SK-N-SH treated with all-trans-retinoic acid at 6 μM for 48 hours (cell line): Measurements from ENCODE around the gene RABL2A.

Experiments used
- ATAC-seq: fragments of 200-7000 bp; cut with Tn5 transposase; 3 replicates; pipeline ENCODE4 v1.9.1; 2020; ENCODE audit warnings: mild to moderate bottlenecking, moderate library complexity
- ARNTL ChIP-seq: fragments of 450-650 bp; formaldehyde crosslinking; IDR thresholded peaks from 2 replicates; pipeline ENCODE4 v1.5.0; 2020; ENCODE audit warnings: low read depth, mild to moderate bottlenecking, moderate library complexity, borderline replicate concordance
- CSDC2 ChIP-seq: fragments of 250-450 bp; sonication (Bioruptor Pico); IDR thresholded peaks from 2 replicates; pipeline ENCODE4 v1.5.0; 2020; ENCODE audit warnings: mild to moderate bottlenecking, moderate library complexity
- GLIS3 ChIP-seq: fragments of 250-450 bp; sonication (Bioruptor Pico); IDR thresholded peaks from 2 replicates; pipeline ENCODE4 v1.5.0; 2020; ENCODE audit warnings: mild to moderate bottlenecking, moderate library complexity
- ISL1 ChIP-seq: fragments of 250-450 bp; sonication (Bioruptor Pico); IDR thresholded peaks from 2 replicates; pipeline ENCODE4 v2.1.2; 2022; ENCODE audit warnings: mild to moderate bottlenecking, moderate library complexity
- OSR1 ChIP-seq: fragments of 250-450 bp; sonication (Bioruptor Pico); IDR thresholded peaks from 2 replicates; pipeline ENCODE4 v1.8.0; 2022; ENCODE audit warnings: moderate library complexity, mild to moderate bottlenecking, inconsistent platforms
- PPARA ChIP-seq: fragments of 250-450 bp; sonication (Bioruptor Pico); IDR thresholded peaks from 2 replicates; pipeline ENCODE4 v1.5.0; 2020; ENCODE audit warnings: mild to moderate bottlenecking, borderline replicate concordance
- SNAI2 ChIP-seq: fragments of 250-450 bp; sonication (Bioruptor Pico); IDR thresholded peaks from 2 replicates; pipeline ENCODE4 v1.5.0; 2020; ENCODE audit warnings: mild to moderate bottlenecking, moderate library complexity
- TCF4 ChIP-seq: fragments of 250-450 bp; sonication (Bioruptor Pico); IDR thresholded peaks from 2 replicates; pipeline ENCODE4 v1.8.0; 2021; ENCODE audit warnings: mild to moderate bottlenecking, moderate library complexity, borderline replicate concordance
- ZC3H10 ChIP-seq: fragments of 250-450 bp; sonication (Bioruptor Pico); IDR thresholded peaks from 2 replicates; pipeline ENCODE4 v1.5.1; 2021; ENCODE audit warnings: mild to moderate bottlenecking, moderate library complexity
- ZFP3 ChIP-seq: fragments of 250-450 bp; sonication (Bioruptor Pico); IDR thresholded peaks from 2 replicates; pipeline ENCODE4 v1.5.0; 2020; ENCODE audit warnings: mild to moderate bottlenecking, moderate library complexity
- ZFP30 ChIP-seq: fragments of 450-650 bp; formaldehyde crosslinking; IDR thresholded peaks from 2 replicates; pipeline ENCODE4 v1.5.0; 2022; ENCODE audit warnings: mild to moderate bottlenecking, moderate library complexity
- ZNF565 ChIP-seq: fragments of 450-650 bp; formaldehyde crosslinking; conservative IDR thresholded peaks from 2 replicates; pipeline ENCODE4 v1.5.0; 2020; ENCODE audit warnings: low read depth, mild to moderate bottlenecking, moderate library complexity
- ZNF70 ChIP-seq: fragments of 450-650 bp; formaldehyde crosslinking; IDR thresholded peaks from 2 replicates; pipeline ENCODE4 v1.5.0; 2020; ENCODE audit warnings: mild to moderate bottlenecking, moderate library complexity
- TF ChIP-seq, protein P1 (sequence below): fragments of 250-450 bp; sonication (Bioruptor Pico); IDR thresholded peaks from 2 replicates; pipeline ENCODE4 v1.5.0; 2020; ENCODE audit warnings: mild to moderate bottlenecking, moderate library complexity
- TF ChIP-seq, protein P2 (sequence below): fragments of 250-450 bp; sonication (Bioruptor Pico); IDR thresholded peaks from 2 replicates; pipeline ENCODE4 v1.5.1; 2020; ENCODE audit warnings: low read depth, mild to moderate bottlenecking, moderate library complexity
- TF ChIP-seq, protein P3 (sequence below): fragments of 250-450 bp; sonication (Bioruptor Pico); IDR thresholded peaks from 2 replicates; pipeline ENCODE4 v1.5.1; 2021; ENCODE audit warnings: mild to moderate bottlenecking, moderate library complexity
- TF ChIP-seq, protein P4 (sequence below): fragments of 250-450 bp; sonication (Bioruptor Pico); IDR thresholded peaks from 2 replicates; pipeline ENCODE4 v1.8.0; 2020; ENCODE audit warnings: mild to moderate bottlenecking, moderate library complexity, borderline replicate concordance

Gene RABL2A

DNA sequence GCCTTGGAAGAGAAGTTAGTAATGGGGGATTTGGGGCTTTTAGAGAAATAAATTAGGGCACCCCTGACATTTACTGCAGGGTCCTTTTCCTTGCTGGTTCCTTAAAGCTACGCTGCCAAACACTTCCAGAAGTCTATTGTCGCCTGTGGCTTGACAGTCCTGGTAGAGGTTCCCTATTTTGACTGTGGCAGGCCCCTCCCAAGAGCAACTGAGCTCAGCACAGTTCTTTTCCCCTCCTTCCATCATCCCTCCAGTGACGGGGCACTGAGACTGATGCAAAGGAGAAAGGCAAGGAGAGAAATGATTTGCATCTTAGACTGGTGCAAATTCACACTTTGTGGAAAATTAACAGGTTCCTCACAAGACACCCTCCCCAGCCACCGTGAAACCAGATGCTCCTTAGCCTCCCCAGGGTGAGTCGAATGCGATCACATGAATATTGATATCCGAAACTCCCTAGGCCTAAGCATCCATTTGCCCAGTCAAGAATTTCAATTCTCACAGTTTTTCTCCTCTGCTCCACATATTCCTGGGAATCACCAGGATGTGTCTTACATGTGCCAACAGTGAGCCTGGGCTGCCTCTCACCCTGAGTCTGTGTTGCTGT, 45.4 kb downstream of the RABL2A start (continued):
- TF ChIP-seq, protein P1, sequence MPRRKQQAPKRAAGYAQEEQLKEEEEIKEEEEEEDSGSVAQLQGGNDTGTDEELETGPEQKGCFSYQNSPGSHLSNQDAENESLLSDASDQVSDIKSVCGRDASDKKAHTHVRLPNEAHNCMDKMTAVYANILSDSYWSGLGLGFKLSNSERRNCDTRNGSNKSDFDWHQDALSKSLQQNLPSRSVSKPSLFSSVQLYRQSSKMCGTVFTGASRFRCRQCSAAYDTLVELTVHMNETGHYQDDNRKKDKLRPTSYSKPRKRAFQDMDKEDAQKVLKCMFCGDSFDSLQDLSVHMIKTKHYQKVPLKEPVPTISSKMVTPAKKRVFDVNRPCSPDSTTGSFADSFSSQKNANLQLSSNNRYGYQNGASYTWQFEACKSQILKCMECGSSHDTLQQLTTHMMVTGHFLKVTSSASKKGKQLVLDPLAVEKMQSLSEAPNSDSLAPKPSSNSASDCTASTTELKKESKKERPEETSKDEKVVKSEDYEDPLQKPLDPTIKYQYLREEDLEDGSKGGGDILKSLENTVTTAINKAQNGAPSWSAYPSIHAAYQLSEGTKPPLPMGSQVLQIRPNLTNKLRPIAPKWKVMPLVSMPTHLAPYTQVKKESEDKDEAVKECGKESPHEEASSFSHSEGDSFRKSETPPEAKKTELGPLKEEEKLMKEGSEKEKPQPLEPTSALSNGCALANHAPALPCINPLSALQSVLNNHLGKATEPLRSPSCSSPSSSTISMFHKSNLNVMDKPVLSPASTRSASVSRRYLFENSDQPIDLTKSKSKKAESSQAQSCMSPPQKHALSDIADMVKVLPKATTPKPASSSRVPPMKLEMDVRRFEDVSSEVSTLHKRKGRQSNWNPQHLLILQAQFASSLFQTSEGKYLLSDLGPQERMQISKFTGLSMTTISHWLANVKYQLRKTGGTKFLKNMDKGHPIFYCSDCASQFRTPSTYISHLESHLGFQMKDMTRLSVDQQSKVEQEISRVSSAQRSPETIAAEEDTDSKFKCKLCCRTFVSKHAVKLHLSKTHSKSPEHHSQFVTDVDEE (CRISPR knock-in tag) = no peak
- no peak for TF ChIP-seq CSDC2 (CRISPR knock-in tag)
- no peak for TF ChIP-seq PPARA (CRISPR knock-in tag)
- no peak for TF ChIP-seq TCF4 (CRISPR knock-in tag)

DNA sequence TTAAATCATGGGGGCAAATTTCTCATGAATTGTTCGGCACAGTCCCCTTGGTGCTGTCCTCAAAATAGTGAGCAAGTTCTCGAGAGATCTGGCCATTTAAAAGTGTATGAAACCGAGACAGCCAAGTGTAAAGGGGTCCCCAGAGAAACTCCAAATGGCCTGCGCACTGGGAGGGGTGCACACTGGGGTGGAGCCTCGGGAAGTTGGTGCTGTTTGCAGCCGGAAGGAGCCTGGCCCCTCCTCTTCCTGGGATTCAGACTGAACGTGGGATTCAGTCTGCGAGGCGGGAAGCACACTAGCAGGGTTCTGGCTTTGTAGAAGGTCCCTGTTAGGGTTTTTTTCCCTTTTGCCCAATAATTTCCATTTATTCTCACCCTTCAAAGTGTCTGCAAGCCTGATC, 48.8 kb downstream of the RABL2A start:
- ATAC-seq = no peak
- TF ChIP-seq ARNTL (CRISPR knock-in tag) (no peak), TCF4 (CRISPR knock-in tag) (no peak), ZFP30 (CRISPR knock-in tag) (no peak), ZNF565 (CRISPR knock-in tag) (no peak), CSDC2 (CRISPR knock-in tag) (no peak), ZC3H10 (no peak), ZNF70 (CRISPR knock-in tag) (no peak), OSR1 (CRISPR knock-in tag) (no peak), SNAI2 (CRISPR knock-in tag) (no peak), PPARA (CRISPR knock-in tag) (no peak), ZFP3 (CRISPR knock-in tag) (no peak)
- TF ChIP-seq, protein P2, sequence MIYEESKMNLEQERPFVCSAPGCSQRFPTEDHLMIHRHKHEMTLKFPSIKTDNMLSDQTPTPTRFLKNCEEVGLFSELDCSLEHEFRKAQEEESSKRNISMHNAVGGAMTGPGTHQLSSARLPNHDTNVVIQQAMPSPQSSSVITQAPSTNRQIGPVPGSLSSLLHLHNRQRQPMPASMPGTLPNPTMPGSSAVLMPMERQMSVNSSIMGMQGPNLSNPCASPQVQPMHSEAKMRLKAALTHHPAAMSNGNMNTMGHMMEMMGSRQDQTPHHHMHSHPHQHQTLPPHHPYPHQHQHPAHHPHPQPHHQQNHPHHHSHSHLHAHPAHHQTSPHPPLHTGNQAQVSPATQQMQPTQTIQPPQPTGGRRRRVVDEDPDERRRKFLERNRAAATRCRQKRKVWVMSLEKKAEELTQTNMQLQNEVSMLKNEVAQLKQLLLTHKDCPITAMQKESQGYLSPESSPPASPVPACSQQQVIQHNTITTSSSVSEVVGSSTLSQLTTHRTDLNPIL (CRISPR knock-in tag) = no peak
- TF ChIP-seq, protein P3, sequence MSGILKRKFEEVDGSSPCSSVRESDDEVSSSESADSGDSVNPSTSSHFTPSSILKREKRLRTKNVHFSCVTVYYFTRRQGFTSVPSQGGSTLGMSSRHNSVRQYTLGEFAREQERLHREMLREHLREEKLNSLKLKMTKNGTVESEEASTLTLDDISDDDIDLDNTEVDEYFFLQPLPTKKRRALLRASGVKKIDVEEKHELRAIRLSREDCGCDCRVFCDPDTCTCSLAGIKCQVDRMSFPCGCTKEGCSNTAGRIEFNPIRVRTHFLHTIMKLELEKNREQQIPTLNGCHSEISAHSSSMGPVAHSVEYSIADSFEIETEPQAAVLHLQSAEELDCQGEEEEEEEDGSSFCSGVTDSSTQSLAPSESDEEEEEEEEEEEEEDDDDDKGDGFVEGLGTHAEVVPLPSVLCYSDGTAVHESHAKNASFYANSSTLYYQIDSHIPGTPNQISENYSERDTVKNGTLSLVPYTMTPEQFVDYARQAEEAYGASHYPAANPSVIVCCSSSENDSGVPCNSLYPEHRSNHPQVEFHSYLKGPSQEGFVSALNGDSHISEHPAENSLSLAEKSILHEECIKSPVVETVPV (CRISPR knock-in tag) = no peak
- TF ChIP-seq, protein P4, sequence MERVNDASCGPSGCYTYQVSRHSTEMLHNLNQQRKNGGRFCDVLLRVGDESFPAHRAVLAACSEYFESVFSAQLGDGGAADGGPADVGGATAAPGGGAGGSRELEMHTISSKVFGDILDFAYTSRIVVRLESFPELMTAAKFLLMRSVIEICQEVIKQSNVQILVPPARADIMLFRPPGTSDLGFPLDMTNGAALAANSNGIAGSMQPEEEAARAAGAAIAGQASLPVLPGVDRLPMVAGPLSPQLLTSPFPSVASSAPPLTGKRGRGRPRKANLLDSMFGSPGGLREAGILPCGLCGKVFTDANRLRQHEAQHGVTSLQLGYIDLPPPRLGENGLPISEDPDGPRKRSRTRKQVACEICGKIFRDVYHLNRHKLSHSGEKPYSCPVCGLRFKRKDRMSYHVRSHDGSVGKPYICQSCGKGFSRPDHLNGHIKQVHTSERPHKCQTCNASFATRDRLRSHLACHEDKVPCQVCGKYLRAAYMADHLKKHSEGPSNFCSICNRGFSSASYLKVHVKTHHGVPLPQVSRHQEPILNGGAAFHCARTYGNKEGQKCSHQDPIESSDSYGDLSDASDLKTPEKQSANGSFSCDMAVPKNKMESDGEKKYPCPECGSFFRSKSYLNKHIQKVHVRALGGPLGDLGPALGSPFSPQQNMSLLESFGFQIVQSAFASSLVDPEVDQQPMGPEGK = no peak

DNA sequence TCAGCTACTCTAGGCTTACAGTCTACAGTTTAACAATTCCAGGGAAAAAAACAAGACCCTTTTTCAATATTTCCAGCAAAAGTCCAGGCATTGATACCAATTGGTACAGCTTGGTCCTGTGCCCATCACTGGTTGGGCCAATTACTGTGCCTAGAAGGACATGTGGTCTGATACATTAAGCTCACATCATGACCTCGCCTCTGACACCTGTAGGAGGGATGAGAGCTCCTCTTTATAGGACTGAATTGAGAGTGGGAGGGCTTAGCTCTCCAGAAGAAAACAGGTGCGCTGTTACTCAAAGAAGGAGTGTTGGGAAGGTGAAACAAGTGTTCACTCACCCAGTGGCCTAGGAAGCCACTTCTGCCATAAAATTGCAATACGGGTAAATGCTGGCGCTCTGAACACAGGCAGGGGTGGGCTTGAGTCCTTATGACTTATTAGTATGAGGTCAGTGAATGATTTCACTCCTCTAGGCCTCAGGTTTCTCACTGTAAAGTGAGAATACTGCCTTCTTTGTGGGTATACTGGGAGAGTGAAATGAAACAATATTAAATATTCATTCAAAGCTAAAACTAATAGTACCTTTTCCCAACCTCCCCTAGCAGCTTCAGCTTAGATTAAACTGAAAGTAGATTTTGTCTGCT, 49.7 kb downstream of the RABL2A start:
- ATAC-seq = no peak
- TF ChIP-seq, protein P3 (CRISPR knock-in tag) = no peak
- TF ChIP-seq PPARA (CRISPR knock-in tag) (no peak), CSDC2 (CRISPR knock-in tag) (no peak), ISL1 (CRISPR knock-in tag) (no peak), GLIS3 (no peak)
- TF ChIP-seq, protein P2 (CRISPR knock-in tag) = no peak
